HG03521 (cell line): ENCODE results near the gene MAP1LC3B2.
"Not testable (repeated sequence)": the region's sequence is repeated elsewhere in the genome, so short reads cannot be mapped to it uniquely, and the experiment has no call there.

Experiments used
- ATAC-seq: cut with Tn5 transposase; IDR thresholded peaks from one replicate; pipeline ENCODE4 v1.9.1; 2021; ENCODE audit warnings: mild to moderate bottlenecking, moderate library complexity; ENCODE audit not compliant: unreplicated experiment

Gene MAP1LC3B2

DNA sequence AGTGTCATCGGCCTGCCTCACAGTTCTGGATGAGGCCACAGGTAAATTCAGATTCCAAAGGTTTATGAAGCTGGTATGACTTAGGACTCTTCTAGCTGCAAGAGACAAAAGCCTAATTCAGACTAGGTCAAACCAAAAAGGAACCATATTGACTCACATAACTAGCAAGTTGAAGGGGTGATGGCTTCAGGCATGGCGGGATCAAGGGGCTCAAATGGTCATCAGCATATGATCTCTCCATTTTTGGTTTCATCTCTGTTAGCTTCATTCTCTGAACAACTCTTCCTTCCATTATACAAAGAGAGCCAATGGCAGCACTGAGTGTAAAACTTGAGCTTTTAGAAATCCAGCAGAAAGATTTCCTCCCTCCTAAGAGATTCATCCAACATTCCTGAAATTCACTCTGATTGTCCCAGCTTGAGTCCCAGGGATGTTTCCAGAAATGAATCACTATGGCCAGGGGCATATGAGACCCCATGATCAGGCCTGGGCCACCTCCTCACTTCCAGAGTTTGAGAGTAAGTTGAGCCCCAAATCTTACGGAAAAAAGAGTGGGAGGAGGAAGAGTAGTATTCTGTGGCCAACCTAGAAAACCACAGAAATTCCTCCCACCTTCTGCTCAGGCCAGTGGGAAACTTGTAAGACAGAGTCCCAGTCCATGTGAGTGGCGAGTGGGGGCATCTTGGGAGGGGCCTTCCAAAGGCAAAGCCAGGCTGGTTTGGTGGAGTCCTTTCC is 2.0 kb upstream of the MAP1LC3B2 start:
- ATAC-seq = no peak

DNA sequence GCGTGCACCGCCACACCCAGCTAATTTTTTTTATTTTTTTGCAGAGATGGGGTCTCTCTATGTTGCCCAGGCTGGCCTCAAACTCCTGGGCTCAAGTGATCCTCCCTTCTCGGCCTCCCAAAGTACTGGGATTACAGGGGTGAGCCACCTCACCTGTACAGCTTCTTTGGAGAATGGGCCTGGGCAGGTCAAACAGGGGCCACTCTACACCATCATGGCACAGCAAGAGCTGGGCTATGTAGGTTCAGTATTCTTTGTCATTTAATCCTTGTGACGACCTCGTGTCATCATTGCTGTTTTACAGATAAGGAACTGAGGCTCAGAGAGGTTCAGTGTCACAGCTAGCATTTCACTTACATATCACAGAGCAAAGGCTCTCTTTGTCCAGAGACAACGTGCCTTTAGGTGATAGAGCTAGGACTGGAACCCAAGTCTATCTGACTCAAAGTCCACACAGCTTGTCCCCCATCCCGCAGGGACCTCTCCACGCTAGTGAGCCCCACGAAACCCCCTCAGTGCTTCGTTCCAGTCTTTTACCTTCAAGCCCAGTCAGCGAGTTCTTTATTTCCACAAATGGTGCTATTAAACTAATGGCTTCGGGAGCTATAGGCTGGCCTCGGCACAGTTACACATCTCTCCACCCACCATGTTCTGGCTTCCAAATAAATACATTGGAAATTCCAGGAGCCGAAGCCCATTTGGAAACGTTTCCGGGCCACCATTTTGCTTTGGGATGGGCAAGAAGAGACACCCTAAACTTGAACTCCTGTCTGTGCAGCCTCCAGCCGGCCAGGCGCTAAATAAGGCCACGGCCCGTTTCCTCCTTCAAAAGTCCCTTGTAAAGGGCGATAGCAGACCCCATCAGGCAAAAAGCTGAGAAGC is 660 bp upstream of the MAP1LC3B2 start:
- ATAC-seq = no peak

DNA sequence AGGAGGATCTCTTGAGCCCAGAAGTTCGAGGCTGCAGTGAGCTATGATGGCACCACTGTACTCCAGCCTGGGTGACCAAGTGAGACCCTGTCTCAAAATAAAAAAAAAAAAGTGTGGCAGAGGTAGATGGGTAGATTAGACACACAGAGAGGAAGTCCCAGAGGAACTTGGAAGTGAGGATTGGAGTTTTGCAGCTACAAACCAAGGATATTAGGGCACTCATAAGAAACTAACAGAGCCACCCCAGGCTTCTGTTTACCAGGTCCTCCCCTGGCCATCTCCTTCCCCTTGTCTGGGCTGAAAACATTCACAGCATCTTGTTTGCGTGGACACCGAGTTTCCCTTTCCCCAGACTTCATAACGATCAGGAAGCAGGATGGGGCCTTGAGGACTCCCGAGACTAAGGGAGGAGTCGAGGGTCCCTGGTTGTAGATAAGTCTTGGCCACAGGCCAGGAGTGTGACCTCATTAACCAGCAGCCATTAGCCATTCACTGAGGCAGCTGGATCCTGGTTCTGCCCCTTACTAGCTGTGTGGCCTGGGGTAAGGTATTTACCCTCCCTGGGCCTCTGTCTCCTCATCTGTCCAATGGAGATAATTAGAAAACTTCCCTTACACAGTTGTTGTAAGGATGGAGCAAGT is 2.1 kb downstream of the MAP1LC3B2 start:
- no peak for ATAC-seq

DNA sequence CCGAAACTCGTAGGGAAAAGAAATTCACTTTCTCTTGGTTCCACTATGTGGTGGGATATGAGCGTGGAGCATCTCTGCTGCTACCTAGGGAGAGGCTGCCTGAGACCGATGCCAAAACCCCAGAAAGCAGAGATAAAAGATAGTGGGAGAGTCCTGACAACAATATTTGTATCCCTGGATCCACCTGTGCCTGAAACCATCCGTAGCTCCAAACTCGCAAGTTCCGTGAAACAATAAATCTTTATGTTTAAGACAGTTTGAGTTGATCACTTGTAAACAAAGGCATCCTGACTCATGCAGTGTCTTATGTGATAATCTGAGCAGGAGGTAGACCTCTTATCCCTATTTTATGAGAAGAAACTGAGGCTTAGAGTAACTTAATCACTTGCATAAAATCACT is 2.9 kb downstream of the MAP1LC3B2 start:
- ATAC-seq = no peak

DNA sequence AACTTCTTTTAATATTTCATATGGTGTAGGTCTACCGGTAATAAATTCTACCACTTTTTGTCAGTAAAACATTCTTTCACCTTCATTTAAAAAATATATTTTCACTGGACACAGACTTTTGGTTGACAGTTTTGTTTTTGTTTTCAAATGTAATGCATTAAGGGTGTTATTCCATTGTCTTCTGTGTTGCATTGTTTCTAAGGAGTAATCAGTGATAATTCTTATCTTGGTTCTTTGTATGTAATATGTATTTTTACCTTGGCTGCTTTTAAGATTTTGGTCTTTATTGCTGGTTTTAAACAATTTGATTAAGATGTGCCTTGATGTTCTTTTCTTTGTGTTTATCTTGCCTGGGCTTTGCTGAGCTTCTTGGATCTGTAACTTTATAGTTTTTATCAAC is 4.1 kb downstream of the MAP1LC3B2 start:
- ATAC-seq = no peak

DNA sequence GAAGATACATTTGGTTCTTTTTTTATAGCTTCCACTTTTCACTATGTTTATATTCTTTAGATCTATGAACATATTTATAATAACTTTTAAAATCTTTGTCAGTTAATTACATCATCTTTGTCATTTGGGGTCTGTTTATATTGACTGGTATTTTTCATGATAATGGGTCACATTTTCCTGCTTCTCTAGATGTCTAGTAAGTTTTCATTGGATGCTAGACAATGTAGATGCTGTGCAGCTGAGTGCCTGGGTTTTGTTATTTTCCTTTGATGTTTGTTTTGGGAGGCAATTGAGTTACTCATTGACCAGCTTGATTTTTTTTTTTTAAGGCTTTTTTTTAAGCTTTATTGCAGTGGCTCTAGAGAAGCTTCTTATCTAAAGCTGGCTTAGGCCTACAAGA is 4.9 kb downstream of the MAP1LC3B2 start:
- ATAC-seq = no peak

DNA sequence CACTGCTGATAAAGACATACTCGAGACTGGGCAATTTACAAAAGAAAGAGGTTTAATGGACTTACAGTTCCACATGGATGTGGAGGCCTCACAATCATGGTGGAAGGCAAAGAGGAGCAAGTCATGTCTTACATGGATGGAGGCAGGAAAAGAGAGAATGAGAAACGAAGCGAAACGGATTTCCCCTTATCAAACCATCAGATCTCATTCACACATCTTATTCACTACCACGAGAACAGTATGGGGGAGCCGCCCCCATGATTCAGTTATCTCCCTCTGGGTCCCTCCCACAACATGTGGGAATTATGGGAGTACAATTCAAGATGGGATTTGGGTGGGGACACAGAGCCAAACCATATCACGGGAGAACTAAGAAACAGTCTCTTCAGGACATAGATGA is 6.0 kb downstream of the MAP1LC3B2 start:
- not testable (repeated sequence) for ATAC-seq

DNA sequence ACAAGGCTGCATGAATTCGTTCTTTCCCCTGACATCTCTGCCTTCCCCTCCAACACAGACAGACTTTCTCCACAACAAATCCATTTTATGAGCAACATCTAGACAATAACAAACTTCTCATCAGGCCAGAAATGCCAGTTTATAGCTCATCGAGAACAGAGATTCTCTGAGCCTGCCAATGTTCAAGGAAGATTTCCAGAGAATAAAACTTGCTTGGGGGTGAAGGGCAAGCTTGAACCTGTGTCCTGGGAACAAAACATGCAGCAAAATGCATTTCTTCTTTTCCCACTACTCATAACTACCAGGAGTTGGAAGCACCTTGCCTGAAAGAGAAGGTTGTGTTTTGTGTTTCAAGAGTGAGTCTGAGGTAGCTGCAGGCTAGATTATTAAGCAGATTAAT is 6.8 kb downstream of the MAP1LC3B2 start:
- ATAC-seq = no peak

DNA sequence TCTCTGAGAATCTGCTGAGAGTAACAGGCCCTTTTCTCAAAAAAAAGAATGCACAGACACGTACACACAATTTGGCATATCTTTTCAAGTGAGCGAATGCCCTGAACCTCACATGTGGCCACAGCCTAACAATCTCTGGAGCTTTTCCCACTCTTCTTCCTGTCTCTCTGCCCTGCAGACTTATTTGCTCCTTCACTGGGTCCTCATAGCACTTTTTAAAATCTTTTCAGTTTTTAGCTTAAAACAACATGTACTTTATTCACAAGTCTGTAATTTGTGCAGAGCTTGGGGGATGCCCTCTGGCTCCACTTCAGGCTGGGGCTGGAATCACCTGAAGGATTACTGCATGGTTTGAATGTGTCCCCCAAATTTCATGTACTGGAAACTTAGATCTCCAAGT is 9.0 kb downstream of the MAP1LC3B2 start:
- no peak for ATAC-seq

DNA sequence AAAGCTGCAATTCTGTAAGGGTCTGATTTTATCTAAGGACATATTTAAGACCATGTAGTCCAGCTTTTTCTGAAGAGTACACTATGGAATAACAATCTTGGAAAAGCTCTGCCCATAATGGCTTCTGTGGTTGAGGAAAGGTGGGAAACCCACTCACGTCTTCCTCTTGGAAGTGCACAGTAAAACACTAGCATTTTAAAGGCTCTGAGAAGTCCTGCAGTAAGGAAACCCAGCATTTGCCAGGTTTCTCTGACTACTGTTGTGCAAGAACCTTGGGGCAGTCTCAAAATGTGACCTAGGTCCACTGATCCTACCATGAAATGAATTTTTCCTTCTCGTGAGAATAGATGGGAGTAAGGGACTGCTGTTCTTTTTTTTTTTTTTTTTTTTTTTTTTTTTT is 11.9 kb downstream of the MAP1LC3B2 start:
- ATAC-seq = no peak

DNA sequence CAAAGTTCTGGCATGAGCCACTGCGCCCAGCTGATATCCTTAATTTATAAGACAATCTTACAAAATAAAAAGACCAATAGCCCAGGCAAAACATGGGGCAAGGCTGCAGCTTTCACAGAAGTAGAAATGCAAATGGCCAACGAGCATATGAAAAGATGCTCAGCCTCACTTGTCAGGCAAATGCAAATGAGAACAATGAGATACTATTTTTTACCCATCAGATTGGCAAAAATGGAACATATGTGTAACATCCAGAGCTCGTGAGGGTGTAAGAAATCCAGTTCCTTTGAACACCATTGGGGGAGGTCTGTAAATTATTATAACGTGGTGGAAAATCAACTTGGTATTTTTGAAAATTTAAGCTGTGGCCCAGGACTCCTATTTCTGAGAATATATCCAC is 14.6 kb downstream of the MAP1LC3B2 start:
- no peak for ATAC-seq

DNA sequence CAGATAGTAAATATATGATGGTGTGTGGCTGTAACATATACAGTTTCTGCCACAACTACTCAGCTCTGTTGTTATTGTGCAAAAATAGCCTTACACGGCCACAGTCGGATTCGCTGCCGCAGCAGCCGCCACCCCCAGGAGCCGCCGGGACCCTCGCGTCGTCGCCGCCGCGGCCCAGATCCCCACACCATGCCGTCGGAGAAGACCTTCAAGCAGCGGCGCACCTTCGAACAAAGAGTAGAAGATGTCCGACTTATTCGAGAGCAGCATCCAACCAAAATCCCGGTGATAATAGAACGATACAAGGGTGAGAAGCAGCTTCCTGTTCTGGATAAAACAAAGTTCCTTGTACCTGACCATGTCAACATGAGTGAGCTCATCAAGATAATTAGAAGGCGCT is 16.6 kb downstream of the MAP1LC3B2 start:
- ATAC-seq = not testable (repeated sequence)

DNA sequence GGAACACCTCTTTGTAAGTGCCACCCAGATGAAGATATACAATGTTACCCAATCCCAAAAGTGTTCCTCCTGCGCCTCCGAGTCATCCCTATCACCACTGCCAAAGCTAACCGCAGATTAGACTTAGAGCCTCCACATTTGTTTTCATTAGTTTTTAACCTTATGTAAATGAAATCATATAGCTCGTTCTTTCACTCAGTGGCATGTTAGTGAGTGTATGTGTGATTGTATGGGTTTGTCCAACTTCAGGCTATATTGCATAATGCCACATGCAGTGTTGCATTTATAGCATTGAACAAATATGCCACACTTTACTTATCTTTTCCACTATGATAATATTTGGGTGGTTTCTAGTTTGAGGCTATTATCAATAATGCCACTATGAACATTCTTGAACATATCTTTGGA is 18.0 kb downstream of the MAP1LC3B2 start:
- no peak for ATAC-seq

DNA sequence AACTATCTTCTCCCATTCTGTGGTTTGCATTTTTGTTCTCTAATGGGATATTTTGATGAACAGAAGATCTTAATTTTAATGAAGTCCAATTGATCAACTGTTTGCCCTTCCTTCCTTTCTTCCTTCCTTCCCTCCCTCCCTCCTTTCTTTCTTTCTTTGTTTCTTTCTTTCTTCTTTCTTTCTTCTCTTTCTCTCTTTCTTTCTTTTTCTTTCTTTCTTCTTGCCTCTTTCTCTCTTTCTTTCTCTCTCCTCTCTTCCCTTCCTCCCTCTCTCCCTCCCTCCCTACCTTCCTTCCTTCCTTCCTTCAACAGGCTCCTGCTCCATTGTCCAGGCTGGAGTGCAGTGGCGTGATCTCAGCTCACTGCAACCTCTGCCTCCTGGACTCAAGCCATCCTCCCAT is 18.9 kb downstream of the MAP1LC3B2 start:
- no peak for ATAC-seq

DNA sequence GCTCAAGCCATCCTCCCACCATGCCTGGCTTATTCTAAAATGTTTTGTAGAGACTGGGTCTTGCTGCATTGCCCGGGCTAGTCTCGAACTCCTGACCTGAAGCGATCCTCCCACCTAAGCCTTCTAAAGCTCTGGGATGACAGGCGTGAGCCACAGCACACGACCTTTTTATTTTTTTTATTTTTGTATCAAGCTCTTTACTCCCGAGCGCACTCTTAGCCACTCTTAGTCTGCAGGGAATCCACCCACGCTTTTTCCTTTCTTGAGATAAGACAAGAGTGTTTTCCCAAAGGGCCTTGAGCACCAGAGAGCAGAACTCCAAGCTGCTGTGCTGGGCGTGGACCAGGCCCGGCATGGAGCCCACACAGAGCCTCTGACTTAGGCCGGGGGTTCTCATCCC is 23.4 kb downstream of the MAP1LC3B2 start:
- ATAC-seq = no peak

DNA sequence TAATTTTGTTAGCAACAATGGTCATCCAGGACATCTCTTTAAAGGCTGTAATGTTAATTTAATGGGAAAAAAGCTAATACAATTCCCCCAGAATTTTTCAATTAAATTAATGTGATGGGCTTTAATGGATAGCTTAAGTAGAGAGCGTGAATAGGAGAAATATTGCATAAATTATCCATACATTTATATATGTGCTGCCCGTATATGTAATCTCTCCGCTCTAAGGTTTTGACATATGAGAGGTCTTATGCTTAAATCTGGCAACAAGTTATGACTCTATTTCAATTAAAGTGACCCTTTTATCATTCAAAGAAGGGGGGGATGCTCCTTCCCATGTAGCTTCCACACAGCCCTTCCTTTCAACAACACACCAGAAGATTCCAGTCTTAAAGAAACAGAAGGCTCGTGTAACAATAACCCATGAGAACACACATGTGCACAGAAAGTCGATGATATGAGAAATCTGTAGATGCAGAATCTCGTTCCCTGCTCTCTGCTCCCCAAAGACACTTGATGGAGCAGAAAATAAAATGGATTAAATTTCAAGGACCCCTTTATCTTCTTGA is 24.0 kb downstream of the MAP1LC3B2 start:
- ATAC-seq = no peak

DNA sequence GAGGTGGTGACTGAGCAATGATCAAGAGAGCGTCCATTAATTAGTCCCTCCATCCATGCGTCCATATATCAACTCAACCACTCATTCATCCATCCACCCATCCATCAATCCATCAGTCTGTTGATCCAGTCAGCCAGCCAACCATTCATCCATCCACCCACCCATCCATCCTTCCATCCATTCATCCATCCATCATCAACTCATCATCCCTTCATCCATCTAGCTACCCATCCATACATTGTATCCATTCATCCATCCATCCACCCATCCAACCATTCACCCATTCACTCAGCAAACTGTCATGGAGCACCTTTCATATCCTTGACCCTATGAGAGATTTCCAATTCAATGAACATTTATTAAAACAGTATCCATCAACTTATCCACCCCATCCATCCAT is 28.1 kb downstream of the MAP1LC3B2 start:
- ATAC-seq = no peak

DNA sequence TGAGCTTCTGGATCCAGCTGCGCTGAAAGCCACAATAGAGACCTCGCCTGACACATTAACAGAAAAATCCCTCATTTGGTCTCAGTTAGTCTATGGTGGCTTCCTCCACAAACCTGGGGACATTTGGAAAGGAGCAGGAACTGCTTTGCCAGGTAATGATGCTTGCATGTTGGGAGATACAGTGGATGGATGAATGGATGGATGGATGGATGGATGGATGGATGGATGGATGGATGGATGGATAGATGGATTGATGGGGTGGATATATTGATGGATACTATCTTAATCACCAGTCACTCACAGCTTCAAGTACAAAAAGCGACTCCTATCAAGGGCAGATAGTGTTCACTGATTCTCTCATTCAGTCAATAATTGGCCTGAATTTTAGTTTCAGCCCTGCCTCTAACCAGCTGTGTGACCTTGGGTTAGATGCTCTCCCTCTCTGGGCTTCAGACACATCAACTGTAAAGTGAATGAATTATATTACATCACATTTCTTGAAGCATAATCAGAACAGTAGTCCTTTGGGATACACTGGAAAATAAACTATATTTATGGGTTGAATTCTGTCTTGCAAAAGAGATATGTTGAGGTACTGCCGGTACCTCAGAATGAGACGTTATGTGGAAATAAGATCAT is 29.3 kb downstream of the MAP1LC3B2 start:
- no peak for ATAC-seq

DNA sequence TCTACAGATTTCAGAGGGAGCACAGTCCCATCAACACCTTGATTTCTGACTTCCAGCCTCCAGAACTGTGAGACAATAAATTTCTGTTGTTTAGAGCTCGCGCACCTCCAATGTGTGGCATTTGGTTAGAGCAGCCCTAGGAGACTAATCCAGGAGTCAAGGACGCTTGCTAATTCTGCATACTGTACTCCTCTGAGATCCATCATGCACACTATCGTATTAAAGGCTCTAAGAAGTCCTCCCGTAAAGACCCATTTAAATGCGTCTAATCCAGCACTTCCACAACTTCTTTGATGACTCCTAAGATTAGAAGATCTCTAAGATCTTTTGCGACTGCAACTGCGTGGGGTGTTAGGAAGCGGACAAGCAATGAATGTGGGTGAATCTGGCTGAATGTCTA is 30.4 kb downstream of the MAP1LC3B2 start:
- no peak for ATAC-seq

DNA sequence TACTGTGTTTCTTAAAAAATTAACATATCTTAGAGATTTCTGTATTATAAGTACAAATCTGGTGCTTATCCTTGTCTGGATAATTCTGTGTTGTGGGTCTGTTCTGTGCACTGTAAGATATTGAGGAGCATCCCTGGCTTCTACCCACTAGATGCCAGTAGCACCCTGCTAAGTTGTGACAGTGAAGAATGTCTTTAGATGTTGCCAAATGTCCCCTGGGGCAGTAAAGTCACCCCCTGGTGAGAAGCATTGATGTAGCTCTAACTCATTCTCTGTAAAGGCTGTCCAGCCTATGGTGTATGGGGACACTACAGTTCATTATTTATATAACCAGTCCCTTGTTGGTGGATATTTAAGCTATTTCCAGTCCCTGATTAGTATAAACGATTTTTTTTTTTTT is 31.4 kb downstream of the MAP1LC3B2 start:
- ATAC-seq = no peak
